Loucy (cell line): ENCODE data around the gene GULP1.
"Not testable (repeated sequence)": the region's sequence is repeated elsewhere in the genome, so short reads cannot be mapped to it uniquely, and the experiment has no call there.

Source experiments
- H2AFZ ChIP-seq: fragments of 200-600 bp; sonication (generic); 2 replicates; pipeline ENCODE4 v1.6.0; 2016; ENCODE audit warnings: antibody characterized with exemption, mild to moderate bottlenecking, low read length, moderate library complexity
- H3F3A ChIP-seq: fragments of 200-600 bp; 2 replicates; pipeline ENCODE4 v1.6.0; 2016; ENCODE audit warnings: antibody characterized with exemption, low read depth, mild to moderate bottlenecking
- H3K27me3 ChIP-seq: fragments of 200-600 bp; sonication (generic); 2 replicates; pipeline ENCODE4 v1.6.1; 2014; ENCODE audit warnings: low read length, mild to moderate bottlenecking; ENCODE audit not compliant: insufficient read depth, poor library complexity, severe bottlenecking
- H3K36me3 ChIP-seq: fragments of 200-600 bp; sonication (generic); 2 replicates; pipeline ENCODE4 v1.6.1; 2016; ENCODE audit warnings: low read length; ENCODE audit not compliant: insufficient read depth
- H3K4me1 ChIP-seq: fragments of 200-600 bp; sonication (generic); 2 replicates; pipeline ENCODE4 v1.5.1; 2014; ENCODE audit warnings: low read length, mild to moderate bottlenecking; ENCODE audit not compliant: insufficient read depth, poor library complexity, severe bottlenecking
- H3K4me2 ChIP-seq: fragments of 200-600 bp; sonication (generic); 2 replicates; pipeline ENCODE4 v1.6.0; 2014; ENCODE audit warnings: antibody characterized with exemption, low read length, low read depth, mild to moderate bottlenecking; ENCODE audit not compliant: poor library complexity, severe bottlenecking
- H3K4me3 ChIP-seq: fragments of 200-600 bp; sonication (generic); 2 replicates; pipeline ENCODE4 v1.5.1; 2014; ENCODE audit warnings: low read length, mild to moderate bottlenecking, mixed read lengths; ENCODE audit not compliant: poor library complexity, severe bottlenecking
- H3K79me2 ChIP-seq: fragments of 200-600 bp; sonication (generic); 2 replicates; pipeline ENCODE4 v1.6.1; 2014; ENCODE audit warnings: low read length; ENCODE audit not compliant: insufficient read depth
- H3K9ac ChIP-seq: fragments of 200-600 bp; sonication (generic); 2 replicates; pipeline ENCODE4 v1.6.0; 2014; ENCODE audit warnings: mild to moderate bottlenecking, low read depth, low read length, moderate library complexity; ENCODE audit not compliant: poor library complexity, severe bottlenecking
- H3K9me2 ChIP-seq: fragments of 200-600 bp; sonication (generic); replicated peaks from 2 replicates; pipeline ENCODE4 v1.6.1; 2016; ENCODE audit warnings: low read depth, low read length, mixed read lengths
- H3K9me3 ChIP-seq: fragments of 200-600 bp; sonication (generic); 2 replicates; pipeline ENCODE4 v1.6.1; 2014; ENCODE audit warnings: mild to moderate bottlenecking, antibody characterized with exemption, low read length, low read depth; ENCODE audit not compliant: insufficient read depth
- H4K20me1 ChIP-seq: fragments of 200-600 bp; sonication (generic); 2 replicates; pipeline ENCODE4 v1.6.0; 2014; ENCODE audit warnings: antibody characterized with exemption, low read length, mild to moderate bottlenecking; ENCODE audit not compliant: insufficient read depth, poor library complexity, severe bottlenecking
- EZH2phosphoT487 ChIP-seq: fragments of 200-600 bp; IDR thresholded peaks from 2 replicates; pipeline ENCODE4 v1.6.1; 2018; ENCODE audit warnings: antibody characterized with exemption, mild to moderate bottlenecking, moderate library complexity, borderline replicate concordance
- TF ChIP-seq, protein P1 (sequence below): fragments of 200-600 bp; sonication (generic); conservative IDR thresholded peaks from 2 replicates; pipeline ENCODE4 v1.5.1; 2014; ENCODE audit warnings: mild to moderate bottlenecking, antibody characterized with exemption, low read length

Gene GULP1

DNA sequence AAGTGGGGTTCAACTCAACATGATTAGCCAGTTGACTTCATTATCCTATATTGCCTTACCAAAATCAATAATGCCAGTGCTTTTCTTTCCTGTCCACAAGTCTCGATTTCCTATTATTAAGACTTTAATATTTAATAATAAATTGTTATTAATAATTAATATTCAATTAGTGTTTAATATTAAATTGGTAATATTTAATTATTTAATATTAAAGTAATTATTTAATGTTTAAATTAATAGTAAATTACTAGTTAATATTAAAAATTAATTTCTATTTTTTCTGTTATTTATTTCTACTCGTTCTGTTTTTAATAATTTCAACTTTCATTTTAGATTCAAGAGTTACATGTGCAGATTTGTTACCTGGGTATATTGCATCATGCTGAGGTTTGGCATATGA is 243.2 kb downstream of the GULP1 start:
- H4K20me1 ChIP-seq, result no peaks in the 10 kb centered on the region
- H3K27me3 ChIP-seq, result no peaks in the 10 kb centered on the region
- no peak for TF ChIP-seq EZH2phosphoT487
- TF ChIP-seq, protein P1, sequence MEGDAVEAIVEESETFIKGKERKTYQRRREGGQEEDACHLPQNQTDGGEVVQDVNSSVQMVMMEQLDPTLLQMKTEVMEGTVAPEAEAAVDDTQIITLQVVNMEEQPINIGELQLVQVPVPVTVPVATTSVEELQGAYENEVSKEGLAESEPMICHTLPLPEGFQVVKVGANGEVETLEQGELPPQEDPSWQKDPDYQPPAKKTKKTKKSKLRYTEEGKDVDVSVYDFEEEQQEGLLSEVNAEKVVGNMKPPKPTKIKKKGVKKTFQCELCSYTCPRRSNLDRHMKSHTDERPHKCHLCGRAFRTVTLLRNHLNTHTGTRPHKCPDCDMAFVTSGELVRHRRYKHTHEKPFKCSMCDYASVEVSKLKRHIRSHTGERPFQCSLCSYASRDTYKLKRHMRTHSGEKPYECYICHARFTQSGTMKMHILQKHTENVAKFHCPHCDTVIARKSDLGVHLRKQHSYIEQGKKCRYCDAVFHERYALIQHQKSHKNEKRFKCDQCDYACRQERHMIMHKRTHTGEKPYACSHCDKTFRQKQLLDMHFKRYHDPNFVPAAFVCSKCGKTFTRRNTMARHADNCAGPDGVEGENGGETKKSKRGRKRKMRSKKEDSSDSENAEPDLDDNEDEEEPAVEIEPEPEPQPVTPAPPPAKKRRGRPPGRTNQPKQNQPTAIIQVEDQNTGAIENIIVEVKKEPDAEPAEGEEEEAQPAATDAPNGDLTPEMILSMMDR, result no peak
- H3K9me3 ChIP-seq, result no peaks in the 10 kb centered on the region; the same call in 1 of the 2 replicates
- no peak overlapping the region for H2AFZ ChIP-seq
- no peak overlapping the region for H3K9ac ChIP-seq
- no peaks in the 10 kb centered on the region; the same call in 1 of the 2 replicates for H3K9me2 ChIP-seq
- H3K79me2 ChIP-seq, result no peaks in the 10 kb centered on the region
- no peak overlapping the region for H3K4me3 ChIP-seq
- no peaks in the 10 kb centered on the region for H3F3A ChIP-seq
- H3K4me2 ChIP-seq, result no peak overlapping the region
- H3K36me3 ChIP-seq, result no peaks in the 10 kb centered on the region
- H3K4me1 ChIP-seq, result no peaks in the 10 kb centered on the region

DNA sequence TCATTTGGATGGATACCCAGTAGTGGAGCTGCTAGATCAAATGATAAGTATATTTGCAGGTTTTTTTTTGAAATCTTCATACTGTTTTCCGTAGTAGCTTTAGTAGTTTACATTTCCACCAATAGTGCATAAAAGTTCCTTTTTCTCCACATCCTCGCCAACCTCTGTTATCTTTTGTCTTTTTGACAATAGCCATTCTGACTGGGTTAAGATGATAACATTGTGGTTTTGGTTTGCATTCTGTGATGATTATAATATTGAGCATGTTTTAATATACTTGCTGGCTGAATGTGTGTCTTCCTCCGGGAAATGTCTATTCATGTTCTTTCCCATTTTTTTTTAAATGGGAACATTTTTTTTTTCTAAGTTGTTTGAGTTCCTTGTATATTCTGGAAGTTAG is 260.0 kb downstream of the GULP1 start:
- no peak overlapping the region for H2AFZ ChIP-seq
- TF ChIP-seq, protein P1, result no peak
- TF ChIP-seq EZH2phosphoT487, result no peak

DNA sequence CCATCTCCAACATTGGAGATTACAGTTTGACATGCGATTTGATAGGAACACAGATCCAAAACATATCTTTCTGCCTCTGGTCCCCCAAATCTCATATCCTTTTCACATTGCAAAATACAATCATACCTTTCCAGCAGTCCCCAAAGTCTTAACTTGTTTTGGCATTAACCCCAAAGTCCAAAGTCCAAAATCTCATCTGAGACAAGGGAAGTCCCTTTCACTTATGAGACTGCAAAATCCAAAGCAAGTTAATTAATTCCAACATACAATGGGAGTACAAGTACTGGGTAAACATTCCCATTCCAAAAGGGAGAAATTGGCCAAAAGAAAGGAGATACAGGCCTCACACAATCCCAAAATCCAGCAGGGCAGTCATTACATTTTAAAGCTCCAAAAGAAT is 265.4 kb downstream of the GULP1 start:
- no peak for TF ChIP-seq EZH2phosphoT487
- TF ChIP-seq, protein P1, result no peak
- Histone ChIP-seq H3K4me2 (no peak overlapping the region), H3K9ac (no peak overlapping the region), H3K36me3 (no peaks in the 10 kb centered on the region), H2AFZ (no peak overlapping the region), H3K27me3 (no peaks in the 10 kb centered on the region), H3K79me2 (no peaks in the 10 kb centered on the region), H3K4me3 (no peak overlapping the region), H3F3A (no peaks in the 10 kb centered on the region), H4K20me1 (no peaks in the 10 kb centered on the region), H3K9me2 (no peaks in the 10 kb centered on the region), H3K4me1 (no peaks in the 10 kb centered on the region), H3K9me3 (no peaks in the 10 kb centered on the region; the same call in 1 of the 2 replicates)

More for the DNA sequence above, 260.0 kb downstream of the GULP1 start:
- Histone ChIP-seq H3K79me2 (no peaks in the 10 kb centered on the region), H3F3A (no peaks in the 10 kb centered on the region), H3K4me1 (no peaks in the 10 kb centered on the region), H3K36me3 (no peaks in the 10 kb centered on the region), H3K9me3 (no peaks in the 10 kb centered on the region), H3K4me2 (no peak overlapping the region), H3K27me3 (no peaks in the 10 kb centered on the region), H3K9me2 (no peaks in the 10 kb centered on the region), H3K9ac (no peak overlapping the region), H4K20me1 (no peaks in the 10 kb centered on the region), H3K4me3 (no peak overlapping the region)

DNA sequence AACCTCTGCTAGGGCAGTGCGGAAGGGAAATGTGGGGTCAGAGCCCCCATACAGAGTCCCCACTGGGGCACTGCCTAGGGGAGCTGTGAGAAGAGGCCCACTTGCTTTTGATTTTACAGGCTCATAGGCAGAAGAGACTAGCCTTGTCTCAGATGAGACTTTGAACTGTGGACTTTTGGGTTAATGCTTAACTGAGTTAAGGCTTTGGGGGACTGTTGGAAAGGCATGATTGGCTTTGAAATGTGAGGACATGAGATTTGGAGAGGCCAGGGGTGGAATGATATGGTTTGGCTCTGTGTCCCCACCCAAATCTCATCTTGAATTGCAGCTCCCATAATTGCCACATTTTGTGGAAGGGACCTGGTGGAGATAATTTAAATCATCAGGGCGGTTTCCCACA is 267.8 kb downstream of the GULP1 start:
- not testable (repeated sequence) for H3K79me2 ChIP-seq, H3K9ac ChIP-seq, H4K20me1 ChIP-seq, H2AFZ ChIP-seq, H3K9me3 ChIP-seq, H3K4me1 ChIP-seq, H3F3A ChIP-seq, H3K27me3 ChIP-seq, H3K4me2 ChIP-seq, H3K36me3 ChIP-seq, H3K4me3 ChIP-seq, H3K9me2 ChIP-seq
